Activated T-helper 2 cell treated with anti-CD3 and anti-CD28 coated beads, Interferon-gamma antibody, Interleukin-2, Interleukin-4, amounts not matched to agents 10 μg/mL and 5 μg/mL and 100 μg/mL, durations not matched to agents 14 hours and 24 hours and 36 hours (primary cell): ENCODE data around the gene PABPC3. TPM values are rescaled to one million over a fixed set of nuclear protein-coding genes. Genes with fewer than 3 reads are reported as not detected.

Experiments
- DNase-seq: peaks from one replicate; pipeline ENCODE4 v3.0.0; 2021; ENCODE audit warnings: low spot score
- H3K27ac Mint-ChIP-seq: one replicate; pipeline ENCODE4 v1.8.0; 2021; ENCODE audit warnings: mixed read lengths
- H3K27me3 Mint-ChIP-seq: one replicate; pipeline ENCODE4 v1.8.0; 2021; ENCODE audit warnings: low read depth, mixed read lengths
- H3K36me3 Mint-ChIP-seq: one replicate; pipeline ENCODE4 v1.8.0; 2021; ENCODE audit warnings: low read depth, mixed read lengths
- H3K4me1 Mint-ChIP-seq: one replicate; pipeline ENCODE4 v1.8.0; 2021; ENCODE audit warnings: low read depth, mixed read lengths
- H3K4me3 Mint-ChIP-seq: one replicate; pipeline ENCODE4 v1.8.0; 2021; ENCODE audit warnings: low read depth, mild to moderate bottlenecking, moderate library complexity, mixed read lengths
- H3K9me3 Mint-ChIP-seq: one replicate; pipeline ENCODE4 v1.8.0; 2021; ENCODE audit warnings: mixed read lengths
- intact Hi-C: fragments of 100-400 bp; cut with micrococcal nuclease; formaldehyde crosslinking; loops from one replicate; pipeline ENCODE4 v1.15.1; 2023
- total RNA-seq: library from RNA; stranded (reverse); gene quantifications from 2 replicates; pipeline ENCODE4 v1.2.3, GENCODE V29; 2022

The PABPC3 gene
- total RNA-seq, 1 donor from 2014 or later = 0.39 TPM

- no peak overlapping the region for H3K4me3 Mint-ChIP-seq
- H3K27ac Mint-ChIP-seq = no peak overlapping the region
- no peaks in the 10 kb centered on the region for H3K9me3 Mint-ChIP-seq
- peaks cover 2% of the 10 kb centered on the region for H3K4me1 Mint-ChIP-seq
- no peak for DNase-seq
- peaks cover 22% of the 10 kb centered on the region for H3K27me3 Mint-ChIP-seq
- H3K36me3 Mint-ChIP-seq = no peaks in the 10 kb centered on the region
- intact Hi-C loops = no loop called here
These were observed 21.4 kb downstream of the PABPC3 start for GRCh38 chr13:25117312-25117711.

GRCh38 chr13:25118378-25118905, 22.5 kb downstream of the PABPC3 start:
- intact Hi-C loops = no loop called here
- no peak for DNase-seq
- no peaks in the 10 kb centered on the region for H3K9me3 Mint-ChIP-seq
- H3K4me3 Mint-ChIP-seq = no peak overlapping the region
- H3K27me3 Mint-ChIP-seq = peaks cover 26% of the 10 kb centered on the region
- H3K27ac Mint-ChIP-seq = no peak overlapping the region
- H3K4me1 Mint-ChIP-seq = peaks cover 2% of the 10 kb centered on the region
- no peaks in the 10 kb centered on the region for H3K36me3 Mint-ChIP-seq

- Mint-ChIP-seq H3K4me1 (peaks cover 5% of the 10 kb centered on the region), H3K27me3 (peaks cover 8% of the 10 kb centered on the region), H3K4me3 (no peak overlapping the region), H3K9me3 (no peaks in the 10 kb centered on the region), H3K36me3 (no peaks in the 10 kb centered on the region), H3K27ac (no peak overlapping the region)
- intact Hi-C loops = no loop called here
- DNase-seq = no peak
These were observed 35.0 kb downstream of the PABPC3 start for GRCh38 chr13:25130944-25131343.

- Mint-ChIP-seq H3K27me3 (peaks cover 12% of the 10 kb centered on the region), H3K9me3 (no peaks in the 10 kb centered on the region), H3K4me3 (no peak overlapping the region), H3K27ac (no peak overlapping the region), H3K36me3 (no peaks in the 10 kb centered on the region), H3K4me1 (peaks cover 5% of the 10 kb centered on the region)
- DNase-seq = no peak
- intact Hi-C loops = no loop called here
These were observed 36.0 kb downstream of the PABPC3 start for GRCh38 chr13:25131881-25132420.

- H3K36me3 Mint-ChIP-seq = no peaks in the 10 kb centered on the region
- H3K9me3 Mint-ChIP-seq = no peaks in the 10 kb centered on the region
- H3K27me3 Mint-ChIP-seq = peaks cover 20% of the 10 kb centered on the region
- DNase-seq = no peak
- peaks cover 5% of the 10 kb centered on the region for H3K4me1 Mint-ChIP-seq
- intact Hi-C loops = no loop called here
- no peak overlapping the region for H3K27ac Mint-ChIP-seq
- H3K4me3 Mint-ChIP-seq = no peak overlapping the region
These were observed 36.9 kb downstream of the PABPC3 start for GRCh38 chr13:25132751-25133390.

- Mint-ChIP-seq H3K4me3 (no peak overlapping the region), H3K4me1 (peaks cover 1% of the 10 kb centered on the region), H3K27me3 (peaks cover 23% of the 10 kb centered on the region), H3K9me3 (no peaks in the 10 kb centered on the region), H3K36me3 (no peaks in the 10 kb centered on the region), H3K27ac (no peak overlapping the region)
- intact Hi-C loops = no loop called here
- DNase-seq = no peak
These were observed 40.0 kb downstream of the PABPC3 start for GRCh38 chr13:25135896-25136295.

- no peak overlapping the region for H3K4me3 Mint-ChIP-seq
- H3K4me1 Mint-ChIP-seq = no peaks in the 10 kb centered on the region
- intact Hi-C loops = no loop called here
- no peak overlapping the region for H3K27ac Mint-ChIP-seq
- no peak for DNase-seq
- H3K36me3 Mint-ChIP-seq = no peaks in the 10 kb centered on the region
- peaks cover 23% of the 10 kb centered on the region for H3K27me3 Mint-ChIP-seq
- H3K9me3 Mint-ChIP-seq = no peaks in the 10 kb centered on the region
These were observed 41.2 kb downstream of the PABPC3 start for GRCh38 chr13:25136880-25137787.

- intact Hi-C loops = no loop called here
- no peak overlapping the region for H3K27ac Mint-ChIP-seq
- no peak for DNase-seq
- peaks cover 23% of the 10 kb centered on the region for H3K27me3 Mint-ChIP-seq
- no peaks in the 10 kb centered on the region for H3K4me1 Mint-ChIP-seq
- H3K9me3 Mint-ChIP-seq = no peaks in the 10 kb centered on the region
- H3K36me3 Mint-ChIP-seq = no peaks in the 10 kb centered on the region
- no peak overlapping the region for H3K4me3 Mint-ChIP-seq
These were observed 41.8 kb downstream of the PABPC3 start for GRCh38 chr13:25137788-25138115.

GRCh38 chr13:25141042-25141441, 45.1 kb downstream of the PABPC3 start:
- Mint-ChIP-seq H3K4me3 (no peak overlapping the region), H3K9me3 (no peaks in the 10 kb centered on the region), H3K27me3 (peaks cover 16% of the 10 kb centered on the region), H3K4me1 (no peaks in the 10 kb centered on the region), H3K27ac (no peak overlapping the region), H3K36me3 (no peaks in the 10 kb centered on the region)
- no peak for DNase-seq
- intact Hi-C loops = no loop called here

GRCh38 chr13:25143706-25144105, 47.8 kb downstream of the PABPC3 start:
- H3K9me3 Mint-ChIP-seq = no peaks in the 10 kb centered on the region
- no peaks in the 10 kb centered on the region for H3K36me3 Mint-ChIP-seq
- H3K4me3 Mint-ChIP-seq = no peak overlapping the region
- H3K27me3 Mint-ChIP-seq = peaks cover 5% of the 10 kb centered on the region
- no peak for DNase-seq
- intact Hi-C loops = no loop called here
- no peaks in the 10 kb centered on the region for H3K4me1 Mint-ChIP-seq
- H3K27ac Mint-ChIP-seq = no peak overlapping the region

GRCh38 chr13:25147638-25148401, 51.9 kb downstream of the PABPC3 start:
- intact Hi-C loops = no loop called here
- Mint-ChIP-seq H3K9me3 (no peaks in the 10 kb centered on the region), H3K27me3 (peaks cover 8% of the 10 kb centered on the region), H3K4me1 (no peaks in the 10 kb centered on the region), H3K27ac (no peak overlapping the region), H3K4me3 (no peak overlapping the region), H3K36me3 (no peaks in the 10 kb centered on the region)
- DNase-seq = no peak

- intact Hi-C loops = no loop called here
- Mint-ChIP-seq H3K9me3 (no peaks in the 10 kb centered on the region), H3K4me1 (no peaks in the 10 kb centered on the region), H3K27me3 (peaks cover 8% of the 10 kb centered on the region), H3K36me3 (no peaks in the 10 kb centered on the region), H3K27ac (no peak overlapping the region), H3K4me3 (no peak overlapping the region)
- DNase-seq = no peak
These were observed 52.5 kb downstream of the PABPC3 start for GRCh38 chr13:25148402-25148771.
